Liver (tissue), 9 donors: ENCODE results near the gene MGST3. TPM values are rescaled to one million over a fixed set of nuclear protein-coding genes. Genes with fewer than 3 reads are reported as not detected.

ENCODE experiments used
- DNase-seq: peaks from one replicate; pipeline ENCODE4 v3.0.0-alpha.2; 2017; ENCODE audit warnings: low spot score
- H3K27ac ChIP-seq, 2 donors: one replicate each; pipeline ENCODE4 v1.7.0; 2013; ENCODE audit warnings: inconsistent platforms in 2 of 2, low read length in 2 of 2, control low read depth in 1 of 2, low read depth in 1 of 2, mild to moderate bottlenecking in 1 of 2
- H3K27me3 ChIP-seq, 4 donors: one replicate each; pipeline versions ENCODE4 v1.6.1 to v1.7.0; 2013; ENCODE audit warnings: low read length in 3 of 4, inconsistent platforms in 1 of 4, mild to moderate bottlenecking in 1 of 4, moderate library complexity in 1 of 4; ENCODE audit not compliant: control insufficient read depth in 4 of 4, insufficient read depth in 4 of 4
- H3K36me3 ChIP-seq, 4 donors: one replicate each; pipeline versions ENCODE4 v1.6.1 to v1.7.0; 2013; ENCODE audit warnings: low read length in 3 of 4, mild to moderate bottlenecking in 3 of 4, low read depth in 1 of 4, moderate library complexity in 1 of 4; ENCODE audit not compliant: control insufficient read depth in 4 of 4, insufficient read depth in 3 of 4
- H3K4me1 ChIP-seq, 4 donors: one replicate each; pipeline versions ENCODE4 v1.6.1 to v1.7.0; 2013; ENCODE audit warnings: low read length in 3 of 4, mild to moderate bottlenecking in 3 of 4, moderate library complexity in 1 of 4; ENCODE audit not compliant: control insufficient read depth in 4 of 4, insufficient read depth in 4 of 4
- H3K4me3 ChIP-seq, 3 donors: one replicate each; pipeline versions ENCODE4 v1.6.1 to v1.7.0; 2013; ENCODE audit warnings: low read length in 3 of 3, control low read depth in 1 of 3, low read depth in 1 of 3, mild to moderate bottlenecking in 1 of 3
- H3K9ac ChIP-seq, 2 donors: one replicate each; pipeline ENCODE4 v1.7.0; 2013; ENCODE audit warnings: low read length in 2 of 2, mild to moderate bottlenecking in 2 of 2, moderate library complexity in 2 of 2, control low read depth in 1 of 2, low read depth in 1 of 2
- H3K9me3 ChIP-seq, 4 donors: one replicate each; pipeline versions ENCODE4 v1.6.1 to v1.7.0; 2013; ENCODE audit warnings: low read length in 3 of 4; ENCODE audit not compliant: control insufficient read depth in 4 of 4
- ATF3 ChIP-seq: IDR thresholded peaks from 2 replicates; pipeline ENCODE4 v1.6.1; 2016; ENCODE audit warnings: antibody characterized with exemption
- CTCF ChIP-seq: fragments of 150-350 bp; IDR thresholded peaks from 2 replicates; pipeline ENCODE4 v1.5.1; 2017; ENCODE audit warnings: improper control_type of control experiment, low read depth, low read length; ENCODE audit not compliant: missing input control
- EGR1 ChIP-seq, 2 donors: IDR thresholded peaks; 2 replicates each; pipeline ENCODE4 v1.6.1; 2016 to 2018; ENCODE audit warnings: antibody characterized with exemption in 2 of 2, low read depth in 2 of 2
- FOXA1 ChIP-seq: IDR thresholded peaks from 2 replicates; pipeline ENCODE4 v1.6.1; 2016; ENCODE audit warnings: antibody characterized with exemption
- FOXA2 ChIP-seq: IDR thresholded peaks from 2 replicates; pipeline ENCODE4 v1.6.1; 2016; ENCODE audit warnings: antibody characterized with exemption
- GABPA ChIP-seq, 2 donors: IDR thresholded peaks in 1 of 2; conservative IDR thresholded peaks in 1 of 2; 2 replicates each; pipeline ENCODE4 v1.6.1; 2016; ENCODE audit warnings: antibody characterized with exemption in 2 of 2, mild to moderate bottlenecking in 1 of 2, moderate library complexity in 1 of 2
- HNF4A ChIP-seq, 2 donors: conservative IDR thresholded peaks; 2 replicates each; pipeline ENCODE4 v1.6.1; 2016; ENCODE audit warnings: antibody characterized with exemption in 2 of 2, mild to moderate bottlenecking in 2 of 2
- HNF4G ChIP-seq: IDR thresholded peaks from 2 replicates; pipeline ENCODE4 v1.6.1; 2016; ENCODE audit warnings: antibody characterized with exemption
- JUND ChIP-seq, 2 donors: IDR thresholded peaks; 2 replicates each; pipeline ENCODE4 v1.6.1; 2016; ENCODE audit warnings: antibody characterized with exemption in 2 of 2
- MAX ChIP-seq: IDR thresholded peaks from 2 replicates; pipeline ENCODE4 v1.6.1; 2016; ENCODE audit warnings: antibody characterized with exemption
- NR2F2 ChIP-seq: IDR thresholded peaks from 2 replicates; pipeline ENCODE4 v1.6.1; 2016; ENCODE audit warnings: antibody characterized with exemption
- RAD21 ChIP-seq, 2 donors: IDR thresholded peaks; 2 replicates each; pipeline ENCODE4 v1.6.1; 2016; ENCODE audit warnings: antibody characterized with exemption in 2 of 2, mild to moderate bottlenecking in 2 of 2
- REST ChIP-seq: IDR thresholded peaks from 2 replicates; pipeline ENCODE4 v1.6.1; 2016; ENCODE audit warnings: antibody characterized with exemption, mild to moderate bottlenecking
- RXRA ChIP-seq, 2 donors: IDR thresholded peaks; 2 replicates each; pipeline ENCODE4 v1.6.1; 2017 to 2018; ENCODE audit warnings: antibody characterized with exemption in 2 of 2, mild to moderate bottlenecking in 1 of 2
- SP1 ChIP-seq: IDR thresholded peaks from 2 replicates; pipeline ENCODE4 v1.6.1; 2018; ENCODE audit warnings: antibody characterized with exemption, mild to moderate bottlenecking
- TAF1 ChIP-seq: conservative IDR thresholded peaks from 2 replicates; pipeline ENCODE4 v1.6.1; 2016; ENCODE audit warnings: antibody characterized with exemption, mild to moderate bottlenecking
- YY1 ChIP-seq: IDR thresholded peaks from 2 replicates; pipeline ENCODE4 v1.6.1; 2016; ENCODE audit warnings: antibody characterized with exemption, mild to moderate bottlenecking
- ZBTB33 ChIP-seq: IDR thresholded peaks from 2 replicates; pipeline ENCODE4 v1.6.1; 2016; ENCODE audit warnings: antibody characterized with exemption
- WGBS: extraction: QIAGEN DNeasy Blood & Tissue Kit; methylation state at CpG from one replicate; pipeline ENCODE4 v1.1.7; 2013; 5-methylcytosine and 5-hydroxymethylcytosine counted together
- polyA plus RNA-seq, 2 donors: library from polyadenylated mRNA; stranded (reverse) in 1 of 2; unstranded in 1 of 2; fragments of 200-250 nt in 1 of 2; fragments of >200 nt in 1 of 2; fragmentation: Nextera tagmentation in 1 of 2; extraction: Ambion mirVana in 1 of 2; gene quantifications; one replicate each; pipeline versions ENCODE4 v1.2.1 to v1.2.3, GENCODE V29; 2013 to 2015
- total RNA-seq, 2 donors: library from RNA; depleted of rRNA; stranded (reverse); fragments of >200 nt; gene quantifications; one replicate each; pipeline ENCODE4 v1.2.3, GENCODE V29; 2014
- donor health status: healthy.
- donor health status: healthy.
- donor health status: healthy.
- donor health status: healthy.
- donor health status: healthy.

Gene MGST3
- total and polyA plus RNA-seq, 4 donors: 68.7 to 307 (median 181) TPM

GRCh38 chr1:165662186-165662585 lies 31.2 kb downstream of the MGST3 start:
- Histone ChIP-seq H3K36me3 (peaks cover 5 to 59% (median 46%) of the 10 kb centered on the region in 4 donors), H3K27ac (no peak overlapping the region), H3K27me3 (no peaks in the 10 kb centered on the region), H3K4me1 (peaks cover 0 to 4% (median 1%) of the 10 kb centered on the region in 4 donors), H3K4me3 (no peak overlapping the region), H3K9me3 (no peaks in the 10 kb centered on the region), H3K9ac (no peak overlapping the region)
- DNase-seq: no peak
- no peak for TF ChIP-seq HNF4G
- TF ChIP-seq FOXA1: no peak
- no peak for TF ChIP-seq REST
- TF ChIP-seq RAD21 (IDR thresholded peaks at IDR 0.05): no peak
- no peak for TF ChIP-seq ZBTB33
- no peak for TF ChIP-seq GABPA (IDR thresholded peaks at IDR 0.05 in 1 of 2, conservative IDR thresholded peaks at IDR 0.05 in 1 of 2)
- TF ChIP-seq CTCF: no peak
- no peak for TF ChIP-seq JUND (IDR thresholded peaks at IDR 0.05)
- TF ChIP-seq HNF4A (conservative IDR thresholded peaks at IDR 0.05): no peak
- no peak for TF ChIP-seq ATF3
- TF ChIP-seq RXRA (IDR thresholded peaks at IDR 0.05): no peak
- TF ChIP-seq YY1: no peak
- TF ChIP-seq FOXA2: no peak
- TF ChIP-seq TAF1: no peak
- no peak for TF ChIP-seq SP1
- TF ChIP-seq EGR1 (IDR thresholded peaks at IDR 0.05; ENCODE audit: low read depth in 2 of 2): no peak
- no peak for TF ChIP-seq NR2F2
- no peak for TF ChIP-seq MAX
- 70% methylated on average over 3 of the region's 3 CpGs for WGBS
